K562 (cell line): Measurements from ENCODE around the gene PRSS37. TPM values are rescaled to one million over a fixed set of nuclear protein-coding genes. Genes with fewer than 3 reads are reported as not detected.
A peak's percentile ranks its signal among the peaks of the same experiment; 100 is the strongest.

Source experiments
- ATAC-seq: fragments of 200-7000 bp; cut with Tn5 transposase; 3 replicates; pipeline ENCODE4 v1.9.1; 2020; ENCODE audit warnings: moderate library complexity
- BruUV-seq: library from RNA; stranded (reverse); fragments of 400-500 nt; replicated peaks from 2 replicates; lab custom pipeline; 2021; lab: Mats Ljungman, UMichigan
- CTCF ChIA-PET: fragments of 300-600 bp; formaldehyde crosslinking; extraction: SDS; loops from one replicate; lab custom pipeline; 2021; ENCODE audit warnings: low intra/inter-chr PET ratio; lab: Yijun Ruan, JAX
- POLR2A ChIA-PET: fragments of 300-600, 350-650 bp; sonication (Branson Sonifier 250); formaldehyde crosslinking; extraction: SDS; loops from one replicate; lab custom pipeline; 2021; ENCODE audit warnings: antibody characterized with exemption, inconsistent platforms; lab: Yijun Ruan, JAX
- DNase-seq, 4 experiments: peaks; one replicate each; pipeline versions ENCODE4 v3.0.0 to v3.0.0-alpha.2; 2011 to 2018; ENCODE audit warnings: low spot score in 3 of 4, mixed read lengths in 3 of 4; ENCODE audit errors: extremely low read depth in 1 of 4
- FAIRE-seq: peaks from 2 replicates; lab custom pipeline; 2011; peaks lifted over from hg19 to GRCh38; lab: Jason Lieb, UNC
- H2AFZ ChIP-seq: 2 replicates; pipeline ENCODE4 v1.6.0; 2011; ENCODE audit warnings: low read depth, low read length, control low read depth, inconsistent platforms
- H3K27ac ChIP-seq: fragments of 200-600 bp; 3 replicates; pipeline ENCODE4 v1.8.0; 2011; ENCODE audit warnings: low read depth, mild to moderate bottlenecking, control low read depth, inconsistent platforms, low read length, moderate library complexity, mixed read lengths; ENCODE audit errors: extremely low read depth
- H3K27me3 ChIP-seq, 2 experiments: fragments of 300-600 bp in 1 of 2; 2 replicates in 1 of 2; 3 replicates in 1 of 2; pipeline versions ENCODE4 v1.6.0 to v1.8.0; 2011; ENCODE audit warnings: inconsistent platforms in 2 of 2, low read length in 2 of 2, mild to moderate bottlenecking in 1 of 2, mixed read lengths in 1 of 2, moderate library complexity in 1 of 2; ENCODE audit not compliant: control insufficient read depth in 2 of 2, insufficient read depth in 2 of 2
- H3K36me3 ChIP-seq: fragments of 300-600 bp; 3 replicates; pipeline ENCODE4 v1.8.0; 2011; ENCODE audit warnings: mild to moderate bottlenecking, low read length, inconsistent platforms; ENCODE audit not compliant: control insufficient read depth, insufficient read depth
- H3K4me1 ChIP-seq, 2 experiments: fragments of 200-600 bp in 1 of 2; replicated peaks in 1 of 2; 2 replicates in 1 of 2; 3 replicates in 1 of 2; pipeline versions ENCODE4 v1.5.1 to v1.8.0; 2011; ENCODE audit warnings: inconsistent platforms in 2 of 2, low read length in 2 of 2, mild to moderate bottlenecking in 1 of 2, mixed read lengths in 1 of 2, moderate library complexity in 1 of 2; ENCODE audit not compliant: control insufficient read depth in 2 of 2, insufficient read depth in 2 of 2
- H3K4me2 ChIP-seq: 2 replicates; pipeline ENCODE4 v1.6.1; 2011; ENCODE audit warnings: low read length, control low read depth, inconsistent platforms, mixed read lengths; ENCODE audit not compliant: insufficient read depth
- H3K4me3 ChIP-seq: fragments of 200-600 bp; sonication (generic), shearing (Covaris generic); 2 replicates; pipeline ENCODE4 v1.5.1; 2016; ENCODE audit warnings: control low read depth, inconsistent platforms
- H3K79me2 ChIP-seq: fragments of 200-600 bp; 3 replicates; pipeline ENCODE4 v1.8.0; 2011; ENCODE audit warnings: low read length, inconsistent platforms; ENCODE audit not compliant: control insufficient read depth, insufficient read depth
- H3K9ac ChIP-seq, 2 experiments: 2 replicates each; pipeline versions ENCODE4 v1.6.0 to v1.6.1; 2011; ENCODE audit warnings: low read depth in 2 of 2, low read length in 2 of 2, control low read depth in 1 of 2, inconsistent platforms in 1 of 2, mild to moderate bottlenecking in 1 of 2, mixed read lengths in 1 of 2; ENCODE audit not compliant: insufficient read depth in 1 of 2
- H3K9me1 ChIP-seq: one replicate; pipeline ENCODE4 v1.6.0; 2011; ENCODE audit warnings: inconsistent platforms, mild to moderate bottlenecking, low read length, moderate library complexity; ENCODE audit not compliant: control insufficient read depth, insufficient read depth
- H3K9me3 ChIP-seq: replicated peaks from 2 replicates; pipeline ENCODE4 v1.5.1; 2011; ENCODE audit warnings: low read depth, low read length, inconsistent platforms; ENCODE audit not compliant: control insufficient read depth, insufficient read depth
- H4K20me1 ChIP-seq: replicated peaks from 2 replicates; pipeline ENCODE4 v1.6.1; 2011; ENCODE audit warnings: low read length, inconsistent platforms, mixed read lengths; ENCODE audit not compliant: control insufficient read depth, insufficient read depth
- C11orf30 ChIP-seq: fragments of 450-650 bp; IDR thresholded peaks from 2 replicates; pipeline ENCODE4 v1.6.1; 2016; ENCODE audit warnings: low read depth, mild to moderate bottlenecking
- CBFA2T3 ChIP-seq: fragments of 450-650 bp; IDR thresholded peaks from 2 replicates; pipeline ENCODE4 v1.6.1; 2017
- CSDE1 ChIP-seq, 2 experiments: fragments of 450-650 bp; IDR thresholded peaks; 2 replicates each; pipeline ENCODE4 v1.6.1; 2016; ENCODE audit warnings: mild to moderate bottlenecking in 1 of 2
- HNRNPUL1 ChIP-seq: fragments of 200-400 bp; formaldehyde crosslinking; IDR thresholded peaks from 2 replicates; pipeline ENCODE4 v1.6.1; 2017; ENCODE audit warnings: low read length
- MAFG ChIP-seq: fragments of 450-650 bp; conservative IDR thresholded peaks from 2 replicates; pipeline ENCODE4 v1.6.1; 2016; ENCODE audit warnings: missing genetic modification characterization, missing compliant biosample characterization
- ZNF316 ChIP-seq: fragments of 450-650 bp; IDR thresholded peaks from 2 replicates; pipeline ENCODE4 v1.6.1; 2016
- ZNF408 ChIP-seq: fragments of 250-450 bp; sonication (Bioruptor Pico); IDR thresholded peaks from 2 replicates; pipeline ENCODE4 v1.4.0; 2020; ENCODE audit warnings: low read depth, mild to moderate bottlenecking, moderate library complexity
- WGBS: fragments of 100-300 bp; shearing (Covaris generic); methylation state at CpG from one replicate; pipeline ENCODE4 v1.1.6; 2016; ENCODE audit warnings: low coverage, mixed read lengths; ENCODE audit not compliant: insufficient coverage; ENCODE audit errors: missing lambda C conversion rate; 5-methylcytosine and 5-hydroxymethylcytosine counted together
- in situ Hi-C: fragments of 300-500 bp; cut with MboI; formaldehyde crosslinking; loops from 4 replicates; pipeline ENCODE4 v1.15.0; 2018; ENCODE audit warnings: inconsistent platforms, mixed read lengths
- intact Hi-C: fragments of 100-400 bp; cut with micrococcal nuclease; formaldehyde crosslinking; loops from 2 replicates; pipeline ENCODE4 v1.14.2; 2022
- polyA plus RNA-seq, 8 experiments: library from polyadenylated mRNA; depleted of rRNA in 4 of 8; stranded (reverse) in 5 of 8; unstranded in 3 of 8; fragments of >200 nt; fragmentation: Nextera tagmentation in 2 of 8; fragmentation: Illumina TruSeq in 1 of 8; extraction: Ambion mirVana in 2 of 8; extraction: Trizol in 1 of 8; gene quantifications; 2 replicates each; pipeline versions ENCODE4 v1.2.1 to v1.2.3, GENCODE V29; 2011 to 2014; ENCODE audit warnings: inconsistent platforms in 1 of 8, missing spikeins in 1 of 8
- total RNA-seq, 7 experiments: library from RNA; depleted of rRNA in 6 of 7; stranded (reverse); fragments of >200 nt in 6 of 7; fragmentation: Illumina TruSeq in 2 of 7; extraction: Trizol in 2 of 7; gene quantifications; 2 replicates each; pipeline versions ENCODE4 v1.2.1 to v1.2.3, GENCODE V29; 2011 to 2021; ENCODE audit warnings: low replicate concordance in 1 of 7
- TF ChIP-seq, protein P1 (sequence below): fragments of 200-800 bp; sonication (Bioruptor generic); IDR thresholded peaks from 2 replicates; pipeline ENCODE4 v1.6.1; 2017; ENCODE audit warnings: missing genetic modification characterization, missing compliant biosample characterization
- TF ChIP-seq, protein P2 (sequence below): fragments of 450-650 bp; IDR thresholded peaks from one replicate; pipeline ENCODE4 v1.6.1; 2018; ENCODE audit warnings: mild to moderate bottlenecking, moderate library complexity; ENCODE audit not compliant: partially characterized antibody

The PRSS37 gene
- total and polyA plus RNA-seq, 9 of the 15 experiments (the other 6 are each of a cell fraction or from before 2014, with no cell fraction given), result not detected

DNA sequence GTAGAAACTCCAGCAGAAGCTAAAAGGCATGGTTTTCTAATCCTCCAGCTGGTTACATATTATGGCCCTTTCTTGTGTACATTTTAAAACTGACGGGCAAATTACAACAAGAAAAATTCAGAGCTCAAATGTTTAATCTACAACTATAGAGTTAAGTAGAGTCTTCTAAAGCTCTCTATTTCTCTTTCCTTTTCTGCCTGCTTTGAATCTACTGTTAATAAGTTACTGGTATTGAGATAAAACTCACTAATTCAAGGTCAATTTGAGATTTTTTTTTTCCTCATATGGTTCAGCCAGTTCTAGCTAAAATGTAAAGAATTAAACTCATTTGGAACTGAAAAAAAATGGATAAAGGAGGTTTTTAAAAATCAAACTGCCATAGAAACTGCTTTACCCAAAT is 1.6 kb upstream of the PRSS37 start:
- Histone ChIP-seq H3K9me1 (no peaks in the 10 kb centered on the region), H3K4me3 (no peak overlapping the region), H3K9me3 (no peaks in the 10 kb centered on the region), H3K36me3 (no peaks in the 10 kb centered on the region), H4K20me1 (no peaks in the 10 kb centered on the region), H3K27me3 (no peaks in the 10 kb centered on the region), H3K27ac (no peak overlapping the region), H2AFZ (no peak overlapping the region), H3K79me2 (no peaks in the 10 kb centered on the region), H3K4me2 (no peak overlapping the region), H3K9ac (no peak overlapping the region), H3K4me1 (peaks cover 0 to under 1% of the 10 kb centered on the region in 2 experiments; a peak in 2 of 5 replicates)
- FAIRE-seq (no peak), ATAC-seq (no peak), DNase-seq (no peak)
- CTCF ChIA-PET, result no interaction called here
- BruUV-seq, result no TSS peak
- intact Hi-C loops (no loop called here), in situ Hi-C loops (no loop called here)
- no peak for TF ChIP-seq ZNF408 (CRISPR knock-in tag)
- 34% methylated on average over 1 of the region's 1 CpG for WGBS
- POLR2A ChIA-PET, result no interaction called here

DNA sequence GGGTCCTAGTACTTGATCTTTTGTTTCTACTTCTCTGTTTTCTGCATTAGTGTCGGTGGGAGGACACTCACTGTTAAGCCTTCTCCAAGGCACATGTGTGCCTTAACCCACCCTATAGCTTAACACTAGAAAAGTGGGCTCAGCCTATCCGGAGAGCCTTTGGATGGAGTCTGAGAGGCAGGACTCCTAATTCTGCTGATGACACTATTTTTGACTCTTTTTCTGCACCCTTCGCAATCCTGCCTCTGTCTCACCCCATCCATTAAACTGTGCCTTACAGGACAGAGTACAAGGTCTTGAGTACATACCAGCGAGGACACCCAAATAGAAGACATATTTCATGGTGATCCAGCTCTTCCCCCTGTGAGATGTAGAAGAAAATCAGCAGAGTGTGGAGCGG is 577 bp downstream of the PRSS37 start:
- Histone ChIP-seq H3K9me1 (no peaks in the 10 kb centered on the region), H3K27ac (no peak overlapping the region), H3K4me2 (no peak overlapping the region), H3K9me3 (no peaks in the 10 kb centered on the region), H3K36me3 (no peaks in the 10 kb centered on the region), H3K27me3 (no peaks in the 10 kb centered on the region), H3K4me1 (peaks cover 0 to 8% of the 10 kb centered on the region in 2 experiments; a peak in 3 of 5 replicates), H3K79me2 (no peaks in the 10 kb centered on the region), H3K9ac (no peak overlapping the region), H2AFZ (no peak overlapping the region), H3K4me3 (no peak overlapping the region), H4K20me1 (no peaks in the 10 kb centered on the region)
- ATAC-seq (no peak), FAIRE-seq (no peak), DNase-seq (no peak)
- no TSS peak for BruUV-seq
- ChIA-PET CTCF (no interaction called here), POLR2A (no interaction called here)
- in situ Hi-C loops, result no loop called here
- TF ChIP-seq CBFA2T3 (no peak), C11orf30 (peak; percentile 45), ZNF316 (peak; percentile 59), HNRNPUL1 (no peak), CSDE1 (IDR thresholded peaks at IDR 0.05) (no peak), MAFG (0 out of 2 replicates have a peak, but pooled peaks have one; percentile 14)
- TF ChIP-seq, protein P1, sequence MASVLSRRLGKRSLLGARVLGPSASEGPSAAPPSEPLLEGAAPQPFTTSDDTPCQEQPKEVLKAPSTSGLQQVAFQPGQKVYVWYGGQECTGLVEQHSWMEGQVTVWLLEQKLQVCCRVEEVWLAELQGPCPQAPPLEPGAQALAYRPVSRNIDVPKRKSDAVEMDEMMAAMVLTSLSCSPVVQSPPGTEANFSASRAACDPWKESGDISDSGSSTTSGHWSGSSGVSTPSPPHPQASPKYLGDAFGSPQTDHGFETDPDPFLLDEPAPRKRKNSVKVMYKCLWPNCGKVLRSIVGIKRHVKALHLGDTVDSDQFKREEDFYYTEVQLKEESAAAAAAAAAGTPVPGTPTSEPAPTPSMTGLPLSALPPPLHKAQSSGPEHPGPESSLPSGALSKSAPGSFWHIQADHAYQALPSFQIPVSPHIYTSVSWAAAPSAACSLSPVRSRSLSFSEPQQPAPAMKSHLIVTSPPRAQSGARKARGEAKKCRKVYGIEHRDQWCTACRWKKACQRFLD (CRISPR knock-in tag), result no peak
- TF ChIP-seq, protein P2, sequence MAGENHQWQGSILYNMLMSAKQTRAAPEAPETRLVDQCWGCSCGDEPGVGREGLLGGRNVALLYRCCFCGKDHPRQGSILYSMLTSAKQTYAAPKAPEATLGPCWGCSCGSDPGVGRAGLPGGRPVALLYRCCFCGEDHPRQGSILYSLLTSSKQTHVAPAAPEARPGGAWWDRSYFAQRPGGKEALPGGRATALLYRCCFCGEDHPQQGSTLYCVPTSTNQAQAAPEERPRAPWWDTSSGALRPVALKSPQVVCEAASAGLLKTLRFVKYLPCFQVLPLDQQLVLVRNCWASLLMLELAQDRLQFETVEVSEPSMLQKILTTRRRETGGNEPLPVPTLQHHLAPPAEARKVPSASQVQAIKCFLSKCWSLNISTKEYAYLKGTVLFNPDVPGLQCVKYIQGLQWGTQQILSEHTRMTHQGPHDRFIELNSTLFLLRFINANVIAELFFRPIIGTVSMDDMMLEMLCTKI, result no peak
- intact Hi-C loops, result no loop called here
- WGBS, result 9% methylated on average over 5 of the region's 5 CpGs
